HepG2 (cell line): ENCODE data around the gene ING5. TPM values are rescaled to one million over a fixed set of nuclear protein-coding genes. Genes with fewer than 3 reads are reported as not detected.

Experiments
- CSRNP1 ChIP-seq: sonication (generic); formaldehyde crosslinking; IDR thresholded peaks from 2 replicates; pipeline ENCODE4 v1.8.1; 2023; ENCODE audit warnings: mild to moderate bottlenecking, missing genetic modification reagents
- ETV6 ChIP-seq: sonication (generic); formaldehyde crosslinking; conservative IDR thresholded peaks from 2 replicates; pipeline ENCODE4 v1.4.0; 2020; ENCODE audit warnings: missing genetic modification reagents
- FOSL1 ChIP-seq: sonication (generic); formaldehyde crosslinking; IDR thresholded peaks from 2 replicates; pipeline ENCODE4 v1.9.0; 2021; ENCODE audit warnings: missing genetic modification reagents, borderline replicate concordance
- GTF2F1 ChIP-seq: fragments of 150-350 bp; IDR thresholded peaks from 2 replicates; pipeline ENCODE4 v1.6.1; 2014; ENCODE audit warnings: low read length
- HMGXB3 ChIP-seq: sonication (generic); formaldehyde crosslinking; IDR thresholded peaks from 2 replicates; pipeline ENCODE4 v1.4.0; 2020; ENCODE audit warnings: missing genetic modification reagents, borderline replicate concordance
- MIER3 ChIP-seq: IDR thresholded peaks from 2 replicates; pipeline ENCODE4 v1.6.1; 2016; ENCODE audit warnings: missing compliant biosample characterization, borderline replicate concordance
- MTA3 ChIP-seq: sonication (generic); formaldehyde crosslinking; IDR thresholded peaks from 2 replicates; pipeline ENCODE4 v1.4.0; 2020; ENCODE audit warnings: missing genetic modification reagents
- NFRKB ChIP-seq: fragments of 450-650 bp; IDR thresholded peaks from 2 replicates; pipeline ENCODE4 v1.6.1; 2017
- PRMT3 ChIP-seq: sonication (generic); formaldehyde crosslinking; IDR thresholded peaks from 2 replicates; pipeline ENCODE4 v1.8.1; 2022; ENCODE audit warnings: low read depth, mild to moderate bottlenecking, moderate library complexity, missing genetic modification reagents, borderline replicate concordance
- TSC22D2 ChIP-seq: sonication (generic); formaldehyde crosslinking; IDR thresholded peaks from 2 replicates; pipeline ENCODE4 v1.5.1; 2020; ENCODE audit warnings: missing genetic modification reagents, mild to moderate bottlenecking, borderline replicate concordance
- ZBED4 ChIP-seq: sonication (generic); formaldehyde crosslinking; IDR thresholded peaks from 2 replicates; pipeline ENCODE4 v1.4.0; 2020; ENCODE audit warnings: missing genetic modification reagents, borderline replicate concordance
- ZNF337 ChIP-seq: sonication (generic); formaldehyde crosslinking; IDR thresholded peaks from 2 replicates; pipeline ENCODE4 v1.5.1; 2020; ENCODE audit warnings: missing genetic modification reagents, low read depth, mild to moderate bottlenecking, borderline replicate concordance
- ZNF547 ChIP-seq: sonication (generic); formaldehyde crosslinking; IDR thresholded peaks from 2 replicates; pipeline ENCODE4 v1.5.1; 2020; ENCODE audit warnings: mild to moderate bottlenecking, missing genetic modification reagents
- ZNF574 ChIP-seq: sonication (generic); formaldehyde crosslinking; IDR thresholded peaks from 2 replicates; pipeline ENCODE4 v1.4.0; 2020; ENCODE audit warnings: missing genetic modification reagents
- ZNF639 ChIP-seq: conservative IDR thresholded peaks from 2 replicates; pipeline ENCODE4 v1.6.1; 2018; ENCODE audit warnings: missing genetic modification reagents
- polyA plus RNA-seq, 8 experiments: library from polyadenylated mRNA; depleted of rRNA in 3 of 8; stranded (reverse) in 7 of 8; unstranded in 1 of 8; fragments of >200 nt; fragmentation: Illumina TruSeq in 4 of 8; extraction: Trizol in 4 of 8; gene quantifications; 2 replicates each; pipeline versions ENCODE4 v1.2.1 to v1.2.3, GENCODE V29; 2011 to 2016; ENCODE audit warnings: low read depth in 4 of 8, missing spikeins in 1 of 8, mixed read lengths in 1 of 8; ENCODE audit not compliant: insufficient read depth in 1 of 8
- total RNA-seq, 5 experiments: library from RNA; depleted of rRNA; stranded (reverse); fragments of >200 nt; fragmentation: Illumina TruSeq; extraction: Trizol; gene quantifications; 2 replicates each; pipeline ENCODE4 v1.2.3, GENCODE V29; 2016; ENCODE audit warnings: low read depth in 1 of 5

The ING5 gene
- total and polyA plus RNA-seq, 2 of the 13 experiments (the other 11 are each of a cell fraction or from before 2014, with no cell fraction given) = 61.9 to 71.9 TPM

GRCh38 chr2:241653210-241653750 is 48.6 kb upstream of the ING5 start (continued):
- TF ChIP-seq MIER3 (CRISPR knock-in tag) = peak; percentile 69; the same call in 1 of the 2 replicates
- no peak for TF ChIP-seq ZNF547 (CRISPR knock-in tag)
- peak; percentile 79 for TF ChIP-seq ZNF574 (CRISPR knock-in tag)
- peak; percentile 89 for TF ChIP-seq FOSL1 (CRISPR knock-in tag)
- TF ChIP-seq MTA3 (CRISPR knock-in tag) = no peak
- TF ChIP-seq ZNF337 (CRISPR knock-in tag) = no peak
- peak; percentile 43; the same call in 1 of the 2 replicates for TF ChIP-seq CSRNP1 (CRISPR knock-in tag)
- TF ChIP-seq NFRKB = no peak
- TF ChIP-seq ZBED4 (CRISPR knock-in tag) = no peak
- no peak for TF ChIP-seq TSC22D2
- 0 out of 2 replicates have a peak, but pooled peaks have one; percentile 23 for TF ChIP-seq ETV6 (CRISPR knock-in tag)
- TF ChIP-seq ZNF639 (CRISPR knock-in tag) = peak; percentile 69; the same call in 1 of the 2 replicates
- TF ChIP-seq HMGXB3 = peak; percentile 70; the same call in 1 of the 2 replicates
- no peak for TF ChIP-seq PRMT3 (CRISPR knock-in tag)
- TF ChIP-seq GTF2F1 = no peak
